Astrocyte (in vitro differentiated cells and primary cell): ENCODE data around the gene LAMA1. TPM values are rescaled to one million over a fixed set of nuclear protein-coding genes. Genes with fewer than 3 reads are reported as not detected.

Source experiments
- DNase-seq: peaks from one replicate; pipeline ENCODE4 v3.0.0-alpha.2; 2010; ENCODE audit warnings: low read depth
- FAIRE-seq: peaks from 2 replicates; lab custom pipeline; 2011; peaks lifted over from hg19 to GRCh38; lab: Jason Lieb, UNC
- H2AFZ ChIP-seq: 2 replicates; pipeline ENCODE4 v1.6.0; 2012; ENCODE audit warnings: low read depth, low read length, inconsistent platforms
- H3K27ac ChIP-seq: 2 replicates; pipeline ENCODE4 v1.5.1; 2011; ENCODE audit warnings: low read depth, low read length, inconsistent platforms
- H3K27me3 ChIP-seq: 2 replicates; pipeline ENCODE4 v1.6.0; 2011; ENCODE audit warnings: low read length, inconsistent platforms; ENCODE audit not compliant: insufficient read depth
- H3K36me3 ChIP-seq: 2 replicates; pipeline ENCODE4 v1.5.1; 2011; ENCODE audit warnings: low read length, inconsistent platforms; ENCODE audit not compliant: insufficient read depth
- H3K4me1 ChIP-seq: 2 replicates; pipeline ENCODE4 v1.5.1; 2011; ENCODE audit warnings: low read length, inconsistent platforms; ENCODE audit not compliant: insufficient read depth
- H3K4me2 ChIP-seq: 2 replicates; pipeline ENCODE4 v1.6.0; 2012; ENCODE audit warnings: low read length, inconsistent platforms
- H3K4me3 ChIP-seq: 2 replicates; pipeline ENCODE4 v1.5.1; 2011; ENCODE audit warnings: low read depth, mild to moderate bottlenecking, low read length, inconsistent platforms; ENCODE audit not compliant: insufficient read depth
- H3K79me2 ChIP-seq: 2 replicates; pipeline ENCODE4 v1.6.0; 2012; ENCODE audit warnings: mild to moderate bottlenecking, low read length, inconsistent platforms; ENCODE audit not compliant: insufficient read depth
- H3K9ac ChIP-seq: 2 replicates; pipeline ENCODE4 v1.6.0; 2012; ENCODE audit warnings: mild to moderate bottlenecking, low read length, inconsistent platforms
- H3K9me3 ChIP-seq: 2 replicates; pipeline ENCODE4 v1.5.1; 2012; ENCODE audit warnings: low read depth, mild to moderate bottlenecking, low read length, inconsistent platforms; ENCODE audit not compliant: insufficient read depth
- H4K20me1 ChIP-seq: 2 replicates; pipeline ENCODE4 v1.6.0; 2012; ENCODE audit warnings: low read length, inconsistent platforms; ENCODE audit not compliant: insufficient read depth
- H3K27ac Mint-ChIP-seq: one replicate; pipeline ENCODE4 v1.8.0; 2021; ENCODE audit warnings: mild to moderate bottlenecking, mixed read lengths; ENCODE audit not compliant: unreplicated experiment
- H3K27me3 Mint-ChIP-seq: one replicate; pipeline ENCODE4 v1.8.0; 2021; ENCODE audit warnings: low read depth, mixed read lengths; ENCODE audit not compliant: unreplicated experiment
- H3K36me3 Mint-ChIP-seq: one replicate; pipeline ENCODE4 v1.8.0; 2021; ENCODE audit warnings: low read depth, mixed read lengths; ENCODE audit not compliant: unreplicated experiment
- H3K4me1 Mint-ChIP-seq: one replicate; pipeline ENCODE4 v1.8.0; 2021; ENCODE audit warnings: low read depth, mixed read lengths; ENCODE audit not compliant: unreplicated experiment
- H3K4me3 Mint-ChIP-seq: one replicate; pipeline ENCODE4 v1.8.0; 2021; ENCODE audit warnings: mild to moderate bottlenecking, moderate library complexity, mixed read lengths; ENCODE audit not compliant: unreplicated experiment
- H3K9me3 Mint-ChIP-seq: one replicate; pipeline ENCODE4 v1.8.0; 2021; ENCODE audit warnings: mild to moderate bottlenecking, mixed read lengths; ENCODE audit not compliant: unreplicated experiment
- CTCF ChIP-seq: IDR thresholded peaks from 2 replicates; pipeline ENCODE4 v1.5.1; 2011; ENCODE audit warnings: low read depth, mild to moderate bottlenecking, inconsistent platforms, low read length, moderate library complexity; ENCODE audit not compliant: insufficient read depth
- EZH2 ChIP-seq: IDR thresholded peaks from 2 replicates; pipeline ENCODE4 v1.6.1; 2012; ENCODE audit warnings: mild to moderate bottlenecking, low read length, inconsistent platforms; ENCODE audit not compliant: insufficient read depth
- total RNA-seq: library from RNA; stranded (reverse); gene quantifications from 2 replicates; pipeline ENCODE4 v1.2.1, GENCODE V29; 2021

The LAMA1 gene
- total RNA-seq, 1 donor from 2014 or later: 17.4 TPM

GRCh38 chr18:6954501-6954900 is 163.1 kb downstream of the LAMA1 start:
- DNase-seq (no peak), FAIRE-seq (no peak)
- H3K4me3 ChIP-seq: no peak overlapping the region
- no peak overlapping the region for H3K4me2 ChIP-seq
- no peaks in the 10 kb centered on the region for H3K79me2 ChIP-seq
- Mint-ChIP-seq H3K36me3 (peaks cover 23% of the 10 kb centered on the region), H3K4me3 (no peak overlapping the region), H3K4me1 (peaks cover 18% of the 10 kb centered on the region), H3K27ac (no peak overlapping the region), H3K9me3 (peaks cover 3% of the 10 kb centered on the region), H3K27me3 (peaks cover 9% of the 10 kb centered on the region)
- no peak overlapping the region for H3K27ac ChIP-seq
- no peak overlapping the region for H2AFZ ChIP-seq
- TF ChIP-seq EZH2: no peak
- no peak for TF ChIP-seq CTCF
- H3K27me3 ChIP-seq: no peaks in the 10 kb centered on the region
- H4K20me1 ChIP-seq: no peaks in the 10 kb centered on the region
- no peaks in the 10 kb centered on the region for H3K36me3 ChIP-seq
- no peaks in the 10 kb centered on the region for H3K4me1 ChIP-seq
- H3K9ac ChIP-seq: no peak overlapping the region
- no peaks in the 10 kb centered on the region for H3K9me3 ChIP-seq

- Histone ChIP-seq H3K9me3 (no peaks in the 10 kb centered on the region), H3K27me3 (no peaks in the 10 kb centered on the region), H4K20me1 (no peaks in the 10 kb centered on the region), H3K4me1 (no peaks in the 10 kb centered on the region), H3K79me2 (no peaks in the 10 kb centered on the region), H3K4me2 (no peak overlapping the region), H3K36me3 (no peaks in the 10 kb centered on the region), H3K27ac (no peak overlapping the region), H3K9ac (no peak overlapping the region), H2AFZ (no peak overlapping the region), H3K4me3 (no peak overlapping the region)
- Mint-ChIP-seq H3K27ac (no peak overlapping the region), H3K9me3 (peaks cover 3% of the 10 kb centered on the region), H3K4me1 (peaks cover 13% of the 10 kb centered on the region), H3K27me3 (peaks cover 9% of the 10 kb centered on the region), H3K4me3 (no peak overlapping the region), H3K36me3 (peaks cover 22% of the 10 kb centered on the region)
- DNase-seq (no peak), FAIRE-seq (no peak)
- no peak for TF ChIP-seq CTCF
- no peak for TF ChIP-seq EZH2
Observed at GRCh38 chr18:6951336-6952090, 166.1 kb downstream of the LAMA1 start.

- Histone ChIP-seq H3K4me1 (no peaks in the 10 kb centered on the region), H3K4me2 (no peak overlapping the region), H3K79me2 (no peaks in the 10 kb centered on the region), H3K36me3 (no peaks in the 10 kb centered on the region), H3K27ac (no peak overlapping the region), H3K9me3 (no peaks in the 10 kb centered on the region), H4K20me1 (no peaks in the 10 kb centered on the region), H3K4me3 (no peak overlapping the region), H3K27me3 (no peaks in the 10 kb centered on the region), H3K9ac (no peak overlapping the region), H2AFZ (no peak overlapping the region)
- Mint-ChIP-seq H3K4me1 (peaks cover 10% of the 10 kb centered on the region), H3K4me3 (no peak overlapping the region), H3K27me3 (peaks cover 9% of the 10 kb centered on the region), H3K9me3 (peaks cover 3% of the 10 kb centered on the region), H3K36me3 (peaks cover 22% of the 10 kb centered on the region), H3K27ac (no peak overlapping the region)
- FAIRE-seq: no peak
- TF ChIP-seq EZH2 (no peak), CTCF (no peak)
- no peak for DNase-seq
Observed at GRCh38 chr18:6950641-6951040, 167.0 kb downstream of the LAMA1 start.
